Caki2 (cell line): ENCODE measurements around the gene STK39. TPM values are rescaled to one million over a fixed set of nuclear protein-coding genes. Genes with fewer than 3 reads are reported as not detected.
"Not testable (repeated sequence)": the region's sequence is repeated elsewhere in the genome, so short reads cannot be mapped to it uniquely, and the experiment has no call there.

Experiments
- DNase-seq: peaks from one replicate; pipeline ENCODE4 v3.0.0-alpha.2; 2015; ENCODE audit warnings: low read depth
- in situ Hi-C: cut with HindIII; loops from 2 replicates; pipeline ENCODE4 v1.10.0; 2016; ENCODE audit warnings: low sequenced_read_pairs, low pct_unique_long_range_greater_than_20kb, mixed read lengths
- total RNA-seq: library from RNA; depleted of rRNA; stranded (reverse); fragments of >200 nt; shearing (Covaris generic); gene quantifications from 2 replicates; pipeline ENCODE4 v1.2.3, GENCODE V29; 2014; ENCODE audit warnings: low replicate concordance

The STK39 gene
- total RNA-seq, 1 experiment from 2014 or later: 22.3 TPM

GRCh38 chr2:168130346-168130745 is 117.0 kb downstream of the STK39 start:
- in situ Hi-C loops: no loop called here
- no peak for DNase-seq

GRCh38 chr2:168127371-168127770 is 120.0 kb downstream of the STK39 start:
- in situ Hi-C loops: no loop called here

GRCh38 chr2:168122210-168122609 is 125.2 kb downstream of the STK39 start:
- in situ Hi-C loops, DNase-seq: not testable (repeated sequence)

More at GRCh38 chr2:168127371-168127770, 120.0 kb downstream of the STK39 start:
- DNase-seq: no peak

- in situ Hi-C loops: no loop called here
- no peak for DNase-seq
These were observed 126.7 kb downstream of the STK39 start for GRCh38 chr2:168120730-168121129.

- in situ Hi-C loops: no loop called here
- no peak for DNase-seq
These were observed 127.1 kb downstream of the STK39 start for GRCh38 chr2:168120310-168120709.

GRCh38 chr2:168119515-168120141 is 127.8 kb downstream of the STK39 start:
- DNase-seq: peak; percentile 49
- in situ Hi-C loops: no loop called here

GRCh38 chr2:168118733-168119514 is 128.5 kb downstream of the STK39 start:
- DNase-seq: peak; percentile 64
- in situ Hi-C loops: no loop called here

- in situ Hi-C loops: no loop called here
- DNase-seq: no peak
These were observed 130.9 kb downstream of the STK39 start for GRCh38 chr2:168116448-168116847.

- no peak for DNase-seq
- in situ Hi-C loops: no loop called here
These were observed 132.8 kb downstream of the STK39 start for GRCh38 chr2:168114619-168115018.

- in situ Hi-C loops: no loop called here
- DNase-seq: no peak
These were observed 133.4 kb downstream of the STK39 start for GRCh38 chr2:168114040-168114439.

- DNase-seq: no peak
- in situ Hi-C loops: no loop called here
These were observed 140.1 kb downstream of the STK39 start for GRCh38 chr2:168107322-168107721.

- in situ Hi-C loops: no loop called here
- DNase-seq: no peak
These were observed 142.2 kb downstream of the STK39 start for GRCh38 chr2:168105127-168105683.

GRCh38 chr2:168097431-168097830 is 150.0 kb downstream of the STK39 start:
- peak; percentile 94 for DNase-seq
- in situ Hi-C loops: no loop called here

GRCh38 chr2:168096158-168096557 is 151.2 kb downstream of the STK39 start:
- no peak for DNase-seq
- in situ Hi-C loops: no loop called here

- DNase-seq: no peak
- in situ Hi-C loops: no loop called here
These were observed 155.4 kb downstream of the STK39 start for GRCh38 chr2:168091986-168092385.

GRCh38 chr2:168090366-168091135 is 156.8 kb downstream of the STK39 start:
- in situ Hi-C loops: no loop called here
- no peak for DNase-seq

GRCh38 chr2:168089200-168089599 is 158.2 kb downstream of the STK39 start:
- DNase-seq: no peak
- in situ Hi-C loops: no loop called here

GRCh38 chr2:168087401-168087800 is 160.0 kb downstream of the STK39 start:
- in situ Hi-C loops: no loop called here
- DNase-seq: no peak

- in situ Hi-C loops: no loop called here
- no peak for DNase-seq
These were observed 160.5 kb downstream of the STK39 start for GRCh38 chr2:168086851-168087250.
